ENCODE data around the gene NCOA5.

The NCOA5 gene

DNA sequence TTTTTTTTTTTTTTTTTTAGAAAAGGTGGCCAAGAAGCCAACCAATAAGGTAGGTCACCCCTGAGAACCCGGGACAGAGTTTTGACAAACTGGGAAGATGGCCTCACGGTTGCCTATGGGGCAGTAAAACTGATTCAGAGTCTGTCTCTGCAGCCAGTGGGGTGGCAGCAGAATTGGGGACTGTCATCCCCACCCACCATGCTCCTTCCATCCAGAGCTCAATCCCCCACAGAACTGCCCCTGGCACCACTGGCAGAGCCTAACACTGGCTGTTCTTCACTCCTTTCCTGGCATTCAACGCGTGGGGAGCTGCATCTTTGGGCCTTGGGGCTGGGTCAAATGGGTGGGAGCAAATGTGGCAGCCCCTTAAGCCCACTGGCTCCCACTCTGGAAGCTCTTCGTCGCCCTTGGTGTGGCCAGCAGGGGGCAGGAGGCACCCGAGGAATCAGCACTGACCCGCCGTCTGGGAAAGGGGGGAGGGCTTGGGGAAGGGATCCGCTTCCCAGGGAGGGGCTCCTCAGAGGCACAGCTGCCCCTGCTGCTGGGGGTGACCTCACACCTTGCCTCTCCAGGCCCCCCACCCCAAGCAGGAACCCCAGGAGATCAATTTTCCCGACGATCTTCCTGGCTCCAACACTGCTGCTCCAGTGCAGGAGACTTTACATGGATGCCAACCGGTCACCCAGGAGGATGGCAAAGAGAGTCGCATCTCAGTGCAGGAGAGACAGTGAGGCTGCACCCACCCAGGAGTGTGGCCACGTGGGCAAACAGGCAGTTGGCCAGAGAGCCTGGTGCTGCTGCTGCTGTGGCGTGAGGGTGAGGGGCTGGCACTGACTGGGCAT, 38.8 kb upstream of the NCOA5 start:
- Histone ChIP-seq H3K9me3 (ENCODE audit: control insufficient read depth, low read length) (no peaks in the 10 kb centered on the region), H3K9ac (ENCODE audit: low read length) (no peak overlapping the region), H3K4me1 (ENCODE audit: control insufficient read depth, insufficient read depth, low read length) (no peaks in the 10 kb centered on the region), H3K27me3 (replicated peaks; ENCODE audit: control insufficient read depth, insufficient read depth, low read length) (peaks cover 40% of the 10 kb centered on the region), H3K4me3 (ENCODE audit: low read length) (no peak overlapping the region), H3K36me3 (ENCODE audit: control insufficient read depth, insufficient read depth, low read length, severe bottlenecking) (peaks cover 4% of the 10 kb centered on the region)
- peak; percentile 52 for DNase-seq (ENCODE audit: low read depth)

DNA sequence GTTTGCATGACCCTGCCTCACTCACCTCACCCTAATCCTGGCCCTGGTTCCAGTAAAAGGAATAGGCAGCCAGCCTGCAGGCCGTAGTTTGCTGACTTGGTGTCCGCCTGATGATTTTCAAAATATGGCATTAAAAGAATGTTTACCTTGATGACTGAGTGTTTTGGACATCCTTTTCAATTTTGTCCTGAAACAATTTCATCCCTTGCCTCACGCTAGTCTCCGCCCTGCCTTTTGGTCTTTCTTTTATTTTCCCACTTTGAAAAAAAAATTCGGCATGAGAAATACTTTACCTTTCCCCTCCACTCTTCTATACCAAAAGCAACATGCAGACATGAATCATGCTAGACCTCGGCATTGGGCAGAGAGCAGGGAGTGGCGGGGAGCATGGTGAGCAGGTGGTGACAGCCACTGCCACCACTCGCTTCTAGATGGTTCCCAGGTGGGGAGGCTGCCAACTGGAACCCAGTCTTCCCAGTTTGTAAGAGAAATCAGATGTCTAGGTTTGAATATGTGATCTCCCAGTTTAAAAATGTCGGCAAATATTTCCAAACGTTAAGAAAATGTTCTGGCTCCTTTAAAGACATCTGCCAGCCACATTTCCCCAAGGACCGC, 37.7 kb upstream of the NCOA5 start:
- Histone ChIP-seq H3K4me3 (ENCODE audit: low read length) (no peak overlapping the region), H3K9me3 (ENCODE audit: control insufficient read depth, low read length) (no peaks in the 10 kb centered on the region), H3K27me3 (replicated peaks; ENCODE audit: control insufficient read depth, insufficient read depth, low read length) (peaks cover 35% of the 10 kb centered on the region), H3K4me1 (ENCODE audit: control insufficient read depth, insufficient read depth, low read length) (peaks cover under 1% of the 10 kb centered on the region), H3K9ac (ENCODE audit: low read length) (no peak overlapping the region), H3K36me3 (ENCODE audit: control insufficient read depth, insufficient read depth, low read length, severe bottlenecking) (peaks cover 9% of the 10 kb centered on the region)
- DNase-seq (ENCODE audit: low read depth), result no peak

DNA sequence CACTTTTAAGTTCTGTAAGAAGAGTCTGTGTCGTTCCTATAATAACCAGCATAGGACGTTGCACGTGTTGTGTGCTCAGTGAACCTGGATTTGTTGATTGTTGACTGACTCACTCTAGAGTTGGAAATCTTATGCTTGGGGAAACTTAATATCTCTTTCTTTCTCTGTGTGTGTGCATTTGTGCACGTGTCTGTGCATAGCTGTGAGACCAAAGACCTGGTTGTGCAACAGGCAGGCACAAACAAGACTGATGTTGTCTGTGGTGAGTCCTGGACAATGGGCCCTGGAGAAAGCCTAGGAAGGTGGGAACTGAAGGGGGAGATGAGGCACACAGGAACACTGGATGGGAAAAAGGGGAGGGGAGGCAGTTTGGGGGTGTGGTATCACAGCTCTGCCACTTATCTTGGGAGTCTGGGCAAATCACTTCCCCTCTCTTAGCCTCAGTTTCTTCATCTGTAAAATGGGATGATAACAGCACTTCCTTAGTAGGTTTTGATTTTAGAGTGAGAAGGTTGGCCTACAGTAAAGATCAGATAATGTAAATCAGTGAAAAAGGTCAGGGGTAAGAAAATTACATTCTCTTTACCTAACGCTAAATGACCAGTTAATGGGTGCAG, 36.8 kb upstream of the NCOA5 start:
- no peaks in the 10 kb centered on the region for H3K9me3 ChIP-seq (ENCODE audit: control insufficient read depth, low read length)
- no peak overlapping the region for H3K9ac ChIP-seq (ENCODE audit: low read length)
- peaks cover 10% of the 10 kb centered on the region for H3K4me1 ChIP-seq (ENCODE audit: control insufficient read depth, insufficient read depth, low read length)
- H3K36me3 ChIP-seq (ENCODE audit: control insufficient read depth, insufficient read depth, low read length, severe bottlenecking), result peaks cover 9% of the 10 kb centered on the region
- no peak for DNase-seq (ENCODE audit: low read depth)
- H3K27me3 ChIP-seq (replicated peaks; ENCODE audit: control insufficient read depth, insufficient read depth, low read length), result peaks cover 28% of the 10 kb centered on the region
- H3K4me3 ChIP-seq (ENCODE audit: low read length), result no peak overlapping the region

DNA sequence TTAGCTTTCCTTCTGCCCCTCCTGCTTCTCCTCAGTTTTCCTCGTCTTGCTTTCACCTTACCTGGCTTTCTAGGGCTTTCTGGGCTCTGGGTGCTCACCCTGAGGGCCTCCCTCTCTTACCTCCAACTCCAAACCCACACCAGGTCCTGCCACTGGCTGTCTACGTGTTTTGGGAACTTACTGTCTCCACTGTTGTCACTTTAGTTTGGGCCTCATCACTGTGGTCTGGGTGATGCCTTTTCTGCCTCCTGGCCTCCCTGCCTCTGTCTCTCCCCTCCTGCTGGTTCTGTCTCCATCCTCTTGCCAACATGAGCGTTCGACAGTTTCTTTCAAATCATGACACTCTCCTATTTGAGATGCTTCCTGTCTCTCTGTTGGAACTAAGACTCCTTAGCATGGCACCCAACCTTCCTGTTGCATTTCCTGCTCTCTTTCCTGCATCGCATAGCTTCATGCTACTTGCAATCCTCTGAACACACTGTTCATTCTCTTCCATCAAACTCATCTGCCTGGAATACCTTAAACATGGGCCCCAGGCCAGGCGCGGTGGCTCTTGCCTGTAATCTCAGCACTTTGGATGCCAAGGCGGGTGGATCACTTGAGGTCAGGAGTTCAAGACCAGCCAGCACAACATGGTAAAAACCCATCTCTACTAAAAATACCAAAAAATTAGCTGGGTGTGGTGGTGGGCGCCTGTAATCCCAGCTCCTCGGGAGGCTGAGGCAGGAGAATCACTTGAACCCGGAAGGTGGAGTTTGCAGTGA, 33.9 kb upstream of the NCOA5 start:
- Histone ChIP-seq H3K9me3 (ENCODE audit: control insufficient read depth, low read length) (no peaks in the 10 kb centered on the region), H3K36me3 (ENCODE audit: control insufficient read depth, insufficient read depth, low read length, severe bottlenecking) (peaks cover 9% of the 10 kb centered on the region), H3K4me1 (ENCODE audit: control insufficient read depth, insufficient read depth, low read length) (peaks cover 17% of the 10 kb centered on the region), H3K4me3 (ENCODE audit: low read length) (no peak overlapping the region), H3K27me3 (replicated peaks; ENCODE audit: control insufficient read depth, insufficient read depth, low read length) (peaks cover 3% of the 10 kb centered on the region), H3K9ac (ENCODE audit: low read length) (no peak overlapping the region)
- no peak for DNase-seq (ENCODE audit: low read depth)

DNA sequence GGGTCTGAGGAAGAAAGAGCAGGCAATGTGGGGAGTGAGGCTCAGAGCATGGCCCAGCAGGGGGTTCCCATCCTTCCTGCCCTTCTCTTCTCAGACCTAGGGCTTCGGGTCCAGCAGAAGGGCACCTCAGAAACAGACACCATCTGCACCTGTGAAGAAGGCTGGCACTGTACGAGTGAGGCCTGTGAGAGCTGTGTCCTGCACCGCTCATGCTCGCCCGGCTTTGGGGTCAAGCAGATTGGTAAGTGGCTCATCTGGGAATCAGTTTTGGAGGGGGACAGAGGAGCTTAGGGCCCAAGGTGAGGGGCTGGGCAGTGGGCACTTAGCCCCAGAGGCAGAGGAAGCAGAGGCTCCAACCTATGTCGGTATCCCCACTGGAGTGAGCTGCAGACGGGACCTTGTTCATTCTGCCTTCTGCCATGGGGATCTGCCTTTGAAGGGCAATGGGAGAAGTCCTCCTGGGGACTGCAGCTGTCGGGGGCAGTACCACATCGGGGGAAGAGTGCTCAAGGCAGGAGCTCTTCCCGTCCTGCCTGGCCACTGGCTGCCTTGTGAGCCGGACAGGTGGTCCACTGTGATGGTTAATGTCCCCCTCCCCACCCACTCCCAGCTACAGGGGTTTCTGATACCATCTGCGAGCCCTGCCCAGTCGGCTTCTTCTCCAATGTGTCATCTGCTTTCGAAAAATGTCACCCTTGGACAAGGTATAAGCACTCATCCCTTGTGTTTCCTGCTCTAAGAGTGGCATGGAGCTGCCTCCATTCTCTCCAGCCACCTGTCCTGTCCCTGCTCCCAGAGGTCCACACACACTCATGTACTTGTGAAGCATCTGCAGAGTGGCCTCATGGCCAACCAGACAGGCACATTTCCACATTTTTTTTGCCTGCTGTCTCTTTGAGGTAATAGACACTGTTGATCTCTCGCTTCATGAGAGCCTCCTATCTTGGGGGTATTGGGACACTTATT, 33.0 kb upstream of the NCOA5 start:
- H3K4me3 ChIP-seq (ENCODE audit: low read length), result no peak overlapping the region

DNA sequence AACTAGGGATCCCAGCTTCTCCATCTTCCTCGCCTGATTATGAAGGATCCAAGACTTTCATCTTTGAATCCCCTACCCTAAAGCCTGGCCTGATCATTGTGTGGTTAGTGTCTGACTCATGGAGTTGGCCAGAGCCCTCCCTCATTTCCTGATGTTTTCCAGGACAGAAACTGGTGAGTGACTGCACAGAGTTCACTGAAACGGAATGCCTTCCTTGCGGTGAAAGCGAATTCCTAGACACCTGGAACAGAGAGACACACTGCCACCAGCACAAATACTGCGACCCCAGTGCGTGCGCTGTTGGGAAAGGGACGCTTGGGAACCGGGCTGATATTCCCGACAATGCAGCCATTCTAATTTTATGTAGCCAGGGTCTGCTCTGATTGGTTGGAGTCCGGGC, 32.3 kb upstream of the NCOA5 start:
- peak overlapping the region; percentile 33 for H3K4me3 ChIP-seq (ENCODE audit: low read length)
- peaks cover 9% of the 10 kb centered on the region for H3K36me3 ChIP-seq (ENCODE audit: control insufficient read depth, insufficient read depth, low read length, severe bottlenecking)
- H3K27me3 ChIP-seq (replicated peaks; ENCODE audit: control insufficient read depth, insufficient read depth, low read length), result no peaks in the 10 kb centered on the region
- peak; percentile 7 for DNase-seq (ENCODE audit: low read depth)
- no peak overlapping the region for H3K9ac ChIP-seq (ENCODE audit: low read length)
- H3K4me1 ChIP-seq (ENCODE audit: control insufficient read depth, insufficient read depth, low read length), result peaks cover 22% of the 10 kb centered on the region
- no peaks in the 10 kb centered on the region for H3K9me3 ChIP-seq (ENCODE audit: control insufficient read depth, low read length)

More for the DNA sequence above, 33.0 kb upstream of the NCOA5 start:
- no peaks in the 10 kb centered on the region for H3K27me3 ChIP-seq (replicated peaks; ENCODE audit: control insufficient read depth, insufficient read depth, low read length)
- peaks cover 17% of the 10 kb centered on the region for H3K4me1 ChIP-seq (ENCODE audit: control insufficient read depth, insufficient read depth, low read length)
- peaks cover 9% of the 10 kb centered on the region for H3K36me3 ChIP-seq (ENCODE audit: control insufficient read depth, insufficient read depth, low read length, severe bottlenecking)
- no peaks in the 10 kb centered on the region for H3K9me3 ChIP-seq (ENCODE audit: control insufficient read depth, low read length)
- no peak for DNase-seq (ENCODE audit: low read depth)
- H3K9ac ChIP-seq (ENCODE audit: low read length), result no peak overlapping the region

DNA sequence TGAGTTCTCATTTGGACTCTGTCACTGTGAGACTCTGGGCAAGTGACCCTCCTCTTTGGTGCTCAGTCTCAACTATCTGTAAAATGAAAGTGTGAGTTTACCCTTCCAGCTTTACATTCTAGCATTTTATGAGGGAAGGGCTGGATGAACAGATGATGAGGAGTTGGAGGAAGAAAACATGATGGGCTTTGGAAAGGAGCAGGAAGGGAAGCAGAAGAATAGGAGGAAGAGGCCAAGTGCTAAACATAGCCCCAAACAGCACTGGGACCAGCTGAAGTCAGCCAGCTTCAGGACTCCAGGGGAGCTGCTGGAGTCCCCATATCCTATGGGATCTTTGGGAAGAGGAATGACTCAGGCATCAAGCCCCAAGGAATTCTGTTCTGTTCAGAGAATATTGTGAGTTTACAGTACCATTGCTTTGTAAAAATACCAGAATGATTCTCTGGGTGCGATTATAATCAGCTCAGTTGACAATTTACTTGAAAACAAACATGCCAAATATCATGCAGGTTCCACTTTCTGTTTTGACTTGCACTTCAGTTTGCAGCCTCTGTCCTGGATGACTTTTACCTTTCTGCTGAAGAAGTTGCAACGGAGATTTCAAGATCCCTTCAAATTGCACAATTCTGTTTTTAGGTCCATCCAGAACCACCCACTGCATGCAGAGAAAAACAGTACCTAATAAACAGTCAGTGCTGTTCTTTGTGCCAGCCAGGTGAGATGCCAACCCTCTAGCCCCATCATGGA, 31.6 kb upstream of the NCOA5 start:
- peaks cover 9% of the 10 kb centered on the region for H3K36me3 ChIP-seq (ENCODE audit: control insufficient read depth, insufficient read depth, low read length, severe bottlenecking)
- DNase-seq (ENCODE audit: low read depth), result no peak
- no peak overlapping the region for H3K9ac ChIP-seq (ENCODE audit: low read length)
- no peaks in the 10 kb centered on the region for H3K9me3 ChIP-seq (ENCODE audit: control insufficient read depth, low read length)
- H3K27me3 ChIP-seq (replicated peaks; ENCODE audit: control insufficient read depth, insufficient read depth, low read length), result no peaks in the 10 kb centered on the region
- peaks cover 22% of the 10 kb centered on the region for H3K4me1 ChIP-seq (ENCODE audit: control insufficient read depth, insufficient read depth, low read length)
- H3K4me3 ChIP-seq (ENCODE audit: low read length), result peak overlapping the region; percentile 33

DNA sequence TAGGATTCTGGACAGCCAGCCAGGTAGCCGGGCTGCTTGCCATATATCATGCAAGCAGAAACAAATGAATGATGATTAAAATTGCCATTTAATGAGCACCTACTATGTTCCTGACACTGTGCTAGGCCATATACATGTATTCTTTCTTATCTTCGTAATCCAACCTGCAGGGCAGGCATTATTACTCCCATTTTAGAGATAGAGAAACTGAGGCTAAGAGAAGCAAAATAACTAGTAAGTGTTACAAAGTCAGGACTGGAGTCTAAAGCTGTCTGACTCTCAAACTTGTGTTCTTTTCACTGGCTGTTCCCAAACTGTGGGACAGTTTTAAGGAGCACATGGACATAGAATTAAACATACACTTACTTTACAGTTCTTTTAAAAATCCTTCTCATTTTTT, 30.4 kb upstream of the NCOA5 start:
- no peak overlapping the region for H3K9ac ChIP-seq (ENCODE audit: low read length)
- no peaks in the 10 kb centered on the region for H3K9me3 ChIP-seq (ENCODE audit: control insufficient read depth, low read length)
- no peak overlapping the region for H3K4me3 ChIP-seq (ENCODE audit: low read length)
- H3K27me3 ChIP-seq (replicated peaks; ENCODE audit: control insufficient read depth, insufficient read depth, low read length), result no peaks in the 10 kb centered on the region
- H3K36me3 ChIP-seq (ENCODE audit: control insufficient read depth, insufficient read depth, low read length, severe bottlenecking), result peaks cover 9% of the 10 kb centered on the region
- no peak for DNase-seq (ENCODE audit: low read depth)
- peaks cover 22% of the 10 kb centered on the region for H3K4me1 ChIP-seq (ENCODE audit: control insufficient read depth, insufficient read depth, low read length)

DNA sequence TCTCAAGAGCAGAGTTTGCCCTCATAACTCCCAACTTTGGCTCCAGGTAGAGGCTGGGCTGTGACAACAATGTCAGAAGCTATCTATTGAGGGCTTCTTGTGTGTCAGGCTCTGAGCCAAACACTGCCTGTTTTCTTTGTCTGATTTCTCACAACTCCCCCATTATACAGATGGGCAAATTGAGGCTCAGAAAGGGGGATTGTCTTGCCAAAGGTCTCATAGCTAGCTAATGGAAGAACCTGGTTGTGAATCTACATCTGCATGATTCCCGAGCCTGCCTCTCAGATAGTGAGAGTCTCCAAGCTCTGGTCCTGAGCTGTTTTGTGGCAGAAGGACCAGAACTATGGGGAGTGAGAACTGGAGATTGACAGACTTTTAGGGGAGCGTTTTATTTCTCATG, 29.8 kb upstream of the NCOA5 start:
- Histone ChIP-seq H3K36me3 (ENCODE audit: control insufficient read depth, insufficient read depth, low read length, severe bottlenecking) (peaks cover 9% of the 10 kb centered on the region), H3K9ac (ENCODE audit: low read length) (no peak overlapping the region), H3K27me3 (replicated peaks; ENCODE audit: control insufficient read depth, insufficient read depth, low read length) (no peaks in the 10 kb centered on the region), H3K4me3 (ENCODE audit: low read length) (no peak overlapping the region), H3K9me3 (ENCODE audit: control insufficient read depth, low read length) (no peaks in the 10 kb centered on the region), H3K4me1 (ENCODE audit: control insufficient read depth, insufficient read depth, low read length) (peaks cover 22% of the 10 kb centered on the region)
- no peak for DNase-seq (ENCODE audit: low read depth)

DNA sequence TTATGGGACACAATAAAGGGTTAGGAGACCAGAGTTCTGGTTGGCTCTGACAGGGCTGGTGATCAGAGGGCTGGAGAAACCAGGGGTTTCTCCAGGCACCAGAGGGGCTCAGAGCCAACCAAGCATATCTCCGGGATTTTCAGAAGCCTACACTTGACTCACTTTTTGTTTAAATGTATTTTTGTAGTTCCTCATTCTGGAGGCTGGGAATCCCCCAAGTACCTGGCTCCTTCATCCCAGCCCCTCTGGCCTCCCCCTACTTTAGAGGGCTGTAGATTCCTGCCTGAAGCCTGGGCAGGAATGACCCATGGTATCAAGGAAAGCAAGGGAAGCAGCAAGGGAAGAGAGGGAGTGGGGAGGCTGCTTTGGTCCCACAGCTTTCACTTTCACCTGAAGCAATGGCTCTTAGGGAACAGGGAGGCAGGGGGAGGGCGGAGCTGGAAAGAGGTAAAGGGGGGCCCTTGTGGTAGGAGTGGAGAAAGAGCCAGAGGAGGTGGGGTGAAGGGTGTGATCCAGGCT, 29.3 kb upstream of the NCOA5 start:
- H3K4me3 ChIP-seq (ENCODE audit: low read length), result peak overlapping the region; percentile 78
- no peak overlapping the region for H3K9ac ChIP-seq (ENCODE audit: low read length)
- no peak for DNase-seq (ENCODE audit: low read depth)
- peaks cover 22% of the 10 kb centered on the region for H3K4me1 ChIP-seq (ENCODE audit: control insufficient read depth, insufficient read depth, low read length)
- H3K9me3 ChIP-seq (ENCODE audit: control insufficient read depth, low read length), result no peaks in the 10 kb centered on the region
- H3K27me3 ChIP-seq (replicated peaks; ENCODE audit: control insufficient read depth, insufficient read depth, low read length), result peaks cover under 1% of the 10 kb centered on the region
- peaks cover 9% of the 10 kb centered on the region for H3K36me3 ChIP-seq (ENCODE audit: control insufficient read depth, insufficient read depth, low read length, severe bottlenecking)

All from adipocyte (in vitro differentiated cells).